ENCODE results near the gene SLC17A2. TPM values are rescaled to one million over a fixed set of nuclear protein-coding genes. Genes with fewer than 3 reads are reported as not detected.

SLC17A2 gene
- total and polyA plus RNA-seq, 2 of the 13 experiments (the other 11 are each of a cell fraction or from before 2014, with no cell fraction given), result 11.2 to 32.4 TPM

GRCh38 chr6:25962149-25963127 lies 31.9 kb upstream of the SLC17A2 start, which contains the start of gene TRIM38 (continued):
- TF ChIP-seq PRDM10 (CRISPR knock-in tag; IDR thresholded peaks at IDR 0.05; ENCODE audit: low read depth) (no peak), SP5 (CRISPR knock-in tag; IDR thresholded peaks at IDR 0.05; ENCODE audit: borderline replicate concordance, low read depth) (peak; percentile 32; the same call in 1 of the 2 replicates), PHF20 (CRISPR knock-in tag; IDR thresholded peaks at IDR 0.05) (0 out of 2 replicates have a peak, but pooled peaks have one; percentile 41), STAT5B (CRISPR knock-in tag; IDR thresholded peaks at IDR 0.05) (no peak), KDM5B (CRISPR knock-in tag; IDR thresholded peaks at IDR 0.05; ENCODE audit: borderline replicate concordance) (no peak), ZNF160 (CRISPR knock-in tag; IDR thresholded peaks at IDR 0.05) (no peak), SMARCC2 (IDR thresholded peaks at IDR 0.05) (no peak), ZNF7 (CRISPR knock-in tag; IDR thresholded peaks at IDR 0.05) (no peak), CAMTA2 (CRISPR knock-in tag; IDR thresholded peaks at IDR 0.05; ENCODE audit: borderline replicate concordance) (no peak), ZKSCAN5 (CRISPR knock-in tag; IDR thresholded peaks at IDR 0.05) (no peak), MAFF (IDR thresholded peaks at IDR 0.05; ENCODE audit: low read depth, low read length) (peak; percentile 39), DR1 (CRISPR knock-in tag; IDR thresholded peaks at IDR 0.05) (no peak), PREB (CRISPR knock-in tag; IDR thresholded peaks at IDR 0.05) (no peak), HHEX (CRISPR knock-in tag; IDR thresholded peaks at IDR 0.05) (no peak)
- TF ChIP-seq, protein P1, sequence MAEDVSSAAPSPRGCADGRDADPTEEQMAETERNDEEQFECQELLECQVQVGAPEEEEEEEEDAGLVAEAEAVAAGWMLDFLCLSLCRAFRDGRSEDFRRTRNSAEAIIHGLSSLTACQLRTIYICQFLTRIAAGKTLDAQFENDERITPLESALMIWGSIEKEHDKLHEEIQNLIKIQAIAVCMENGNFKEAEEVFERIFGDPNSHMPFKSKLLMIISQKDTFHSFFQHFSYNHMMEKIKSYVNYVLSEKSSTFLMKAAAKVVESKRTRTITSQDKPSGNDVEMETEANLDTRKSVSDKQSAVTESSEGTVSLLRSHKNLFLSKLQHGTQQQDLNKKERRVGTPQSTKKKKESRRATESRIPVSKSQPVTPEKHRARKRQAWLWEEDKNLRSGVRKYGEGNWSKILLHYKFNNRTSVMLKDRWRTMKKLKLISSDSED (CRISPR knock-in tag; IDR thresholded peaks at IDR 0.05), result no peak
- TF ChIP-seq, protein P2, sequence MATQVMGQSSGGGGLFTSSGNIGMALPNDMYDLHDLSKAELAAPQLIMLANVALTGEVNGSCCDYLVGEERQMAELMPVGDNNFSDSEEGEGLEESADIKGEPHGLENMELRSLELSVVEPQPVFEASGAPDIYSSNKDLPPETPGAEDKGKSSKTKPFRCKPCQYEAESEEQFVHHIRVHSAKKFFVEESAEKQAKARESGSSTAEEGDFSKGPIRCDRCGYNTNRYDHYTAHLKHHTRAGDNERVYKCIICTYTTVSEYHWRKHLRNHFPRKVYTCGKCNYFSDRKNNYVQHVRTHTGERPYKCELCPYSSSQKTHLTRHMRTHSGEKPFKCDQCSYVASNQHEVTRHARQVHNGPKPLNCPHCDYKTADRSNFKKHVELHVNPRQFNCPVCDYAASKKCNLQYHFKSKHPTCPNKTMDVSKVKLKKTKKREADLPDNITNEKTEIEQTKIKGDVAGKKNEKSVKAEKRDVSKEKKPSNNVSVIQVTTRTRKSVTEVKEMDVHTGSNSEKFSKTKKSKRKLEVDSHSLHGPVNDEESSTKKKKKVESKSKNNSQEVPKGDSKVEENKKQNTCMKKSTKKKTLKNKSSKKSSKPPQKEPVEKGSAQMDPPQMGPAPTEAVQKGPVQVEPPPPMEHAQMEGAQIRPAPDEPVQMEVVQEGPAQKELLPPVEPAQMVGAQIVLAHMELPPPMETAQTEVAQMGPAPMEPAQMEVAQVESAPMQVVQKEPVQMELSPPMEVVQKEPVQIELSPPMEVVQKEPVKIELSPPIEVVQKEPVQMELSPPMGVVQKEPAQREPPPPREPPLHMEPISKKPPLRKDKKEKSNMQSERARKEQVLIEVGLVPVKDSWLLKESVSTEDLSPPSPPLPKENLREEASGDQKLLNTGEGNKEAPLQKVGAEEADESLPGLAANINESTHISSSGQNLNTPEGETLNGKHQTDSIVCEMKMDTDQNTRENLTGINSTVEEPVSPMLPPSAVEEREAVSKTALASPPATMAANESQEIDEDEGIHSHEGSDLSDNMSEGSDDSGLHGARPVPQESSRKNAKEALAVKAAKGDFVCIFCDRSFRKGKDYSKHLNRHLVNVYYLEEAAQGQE (IDR thresholded peaks at IDR 0.05; ENCODE audit: borderline replicate concordance in 1 of 2, low read depth in 1 of 2, low read length in 2 of 2), result no peak
